Karpas-422 (cell line): ENCODE measurements around the gene AOPEP. TPM values are rescaled to one million over a fixed set of nuclear protein-coding genes. Genes with fewer than 3 reads are reported as not detected.

Experiments used
- DNase-seq: peaks from one replicate; pipeline ENCODE4 v3.0.0-alpha.2; 2015
- H2AFZ ChIP-seq: fragments of 200-600 bp; sonication (generic); 2 replicates; pipeline ENCODE4 v1.6.1; 2014; ENCODE audit warnings: antibody characterized with exemption, low read length, mixed read lengths
- H3K27ac ChIP-seq: fragments of 200-600 bp; sonication (generic); 2 replicates; pipeline ENCODE4 v1.5.1; 2014; ENCODE audit warnings: mild to moderate bottlenecking, low read length, moderate library complexity
- H3K27me3 ChIP-seq: fragments of 200-600 bp; sonication (generic); 2 replicates; pipeline ENCODE4 v1.6.1; 2014; ENCODE audit warnings: low read length, mixed read lengths
- H3K36me3 ChIP-seq: fragments of 200-600 bp; sonication (generic); 2 replicates; pipeline ENCODE4 v1.6.1; 2014; ENCODE audit warnings: low read length, mixed read lengths; ENCODE audit not compliant: insufficient read depth
- H3K4me1 ChIP-seq: fragments of 200-600 bp; sonication (generic); 2 replicates; pipeline ENCODE4 v1.6.1; 2014; ENCODE audit warnings: mild to moderate bottlenecking, low read length, mixed read lengths
- H3K4me2 ChIP-seq: fragments of 200-600 bp; sonication (generic); 2 replicates; pipeline ENCODE4 v1.6.1; 2014; ENCODE audit warnings: low read length, low read depth, mild to moderate bottlenecking; ENCODE audit not compliant: poor library complexity, severe bottlenecking
- H3K4me3 ChIP-seq: fragments of 200-600 bp; sonication (generic); 2 replicates; pipeline ENCODE4 v1.5.1; 2014; ENCODE audit warnings: mild to moderate bottlenecking, antibody characterized with exemption, low read length, mixed read lengths
- H3K79me2 ChIP-seq: fragments of 200-600 bp; sonication (generic); 2 replicates; pipeline ENCODE4 v1.6.1; 2014; ENCODE audit warnings: mild to moderate bottlenecking, low read length, mixed read lengths
- H3K9ac ChIP-seq: fragments of 200-600 bp; sonication (generic); 2 replicates; pipeline ENCODE4 v1.6.0; 2014; ENCODE audit warnings: low read length
- H3K9me2 ChIP-seq: fragments of 200-600 bp; sonication (generic), shearing (Covaris generic); replicated peaks from 2 replicates; pipeline ENCODE4 v1.6.0; 2014; ENCODE audit warnings: mild to moderate bottlenecking, low read length, moderate library complexity; ENCODE audit not compliant: insufficient read depth
- H3K9me3 ChIP-seq: fragments of 300-700, 200-600 bp; sonication (generic); 2 replicates; pipeline ENCODE4 v1.6.1; 2014; ENCODE audit warnings: low read length, mixed read lengths
- H4K20me1 ChIP-seq: fragments of 200-600 bp; sonication (generic); 2 replicates; pipeline ENCODE4 v1.6.1; 2014; ENCODE audit warnings: mild to moderate bottlenecking, antibody characterized with exemption, low read length, low read depth; ENCODE audit not compliant: insufficient read depth
- total RNA-seq: library from RNA; depleted of rRNA; stranded (reverse); fragments of >200 nt; shearing (Covaris generic); gene quantifications from 2 replicates; pipeline ENCODE4 v1.2.3, GENCODE V29; 2014; ENCODE audit warnings: low replicate concordance

Gene AOPEP
- total RNA-seq, 1 experiment from 2014 or later: 22.7 TPM

DNA sequence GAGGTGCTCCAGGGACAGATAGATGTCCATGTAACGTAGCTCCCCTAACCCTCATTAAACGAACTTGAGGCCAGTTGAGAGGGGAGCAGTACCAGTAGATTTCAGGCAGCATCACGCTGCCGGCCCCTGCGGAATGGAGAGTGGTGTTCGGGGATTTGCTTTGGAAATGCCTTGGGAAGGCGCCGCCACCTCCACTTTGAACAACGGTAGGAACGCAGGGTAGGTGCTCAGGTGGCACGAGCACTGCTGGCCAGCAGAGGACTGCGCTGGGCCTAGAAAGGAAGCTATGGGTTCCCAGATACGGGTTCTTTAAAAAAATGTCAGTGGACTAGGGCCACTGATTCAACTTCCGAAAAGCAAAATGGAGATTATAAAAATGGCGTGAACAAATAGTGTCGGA is 319.3 kb downstream of the AOPEP start:
- Histone ChIP-seq H3K4me2 (no peak overlapping the region), H3K27ac (no peak overlapping the region), H3K4me3 (no peak overlapping the region), H3K36me3 (no peaks in the 10 kb centered on the region), H3K79me2 (no peaks in the 10 kb centered on the region), H2AFZ (no peak overlapping the region), H4K20me1 (peaks cover 34% of the 10 kb centered on the region), H3K9ac (no peak overlapping the region), H3K9me2 (no peaks in the 10 kb centered on the region), H3K4me1 (peaks cover 14% of the 10 kb centered on the region), H3K27me3 (no peaks in the 10 kb centered on the region; the same call in 1 of the 2 replicates), H3K9me3 (no peaks in the 10 kb centered on the region)
- no peak for DNase-seq

DNA sequence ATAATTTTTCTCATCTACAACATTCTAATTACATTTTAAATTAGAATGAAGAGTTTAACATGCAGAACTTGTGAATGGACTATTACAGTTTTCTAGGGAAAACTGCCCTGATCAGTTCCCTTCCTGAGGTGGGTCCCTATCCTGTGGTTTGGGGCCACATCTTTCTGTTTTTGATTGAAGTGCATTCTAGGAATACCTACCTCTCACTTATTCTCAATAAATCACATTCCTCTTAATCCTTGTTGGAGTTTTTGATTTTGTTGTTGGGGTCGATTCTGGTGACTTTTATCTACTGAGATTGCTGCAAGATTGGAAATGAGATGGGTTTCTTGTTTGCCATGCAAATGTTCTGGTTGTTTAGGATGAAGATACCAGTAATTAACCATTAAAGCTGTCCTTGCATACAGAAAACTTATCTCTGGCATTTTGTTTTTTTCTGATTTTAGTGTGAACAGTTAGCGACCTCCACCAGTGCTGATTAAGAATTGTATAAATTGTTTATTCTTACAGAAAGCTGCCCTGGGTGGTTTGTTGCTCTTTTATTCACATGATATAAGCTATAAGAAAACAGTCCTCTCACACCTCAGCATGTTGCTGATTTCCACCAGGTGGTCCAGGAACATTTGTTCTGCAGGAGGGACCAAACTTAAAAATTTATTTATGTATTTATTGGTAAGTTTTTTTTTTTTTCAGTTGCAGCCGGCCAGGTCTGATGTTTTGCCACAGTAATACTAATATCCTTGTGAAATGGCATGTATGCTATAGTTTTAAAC is 321.1 kb downstream of the AOPEP start:
- Histone ChIP-seq H3K79me2 (no peaks in the 10 kb centered on the region), H3K4me3 (peak overlapping the region; percentile 72), H3K36me3 (no peaks in the 10 kb centered on the region), H3K4me1 (peaks cover 14% of the 10 kb centered on the region), H2AFZ (no peak overlapping the region), H3K27me3 (no peaks in the 10 kb centered on the region; the same call in 1 of the 2 replicates), H3K9ac (peak overlapping the region; percentile 62; the same call in 1 of the 2 replicates), H3K27ac (no peak overlapping the region), H3K9me2 (no peaks in the 10 kb centered on the region), H3K9me3 (no peaks in the 10 kb centered on the region), H3K4me2 (peak overlapping the region; percentile 90), H4K20me1 (peaks cover 34% of the 10 kb centered on the region)
- DNase-seq: no peak

DNA sequence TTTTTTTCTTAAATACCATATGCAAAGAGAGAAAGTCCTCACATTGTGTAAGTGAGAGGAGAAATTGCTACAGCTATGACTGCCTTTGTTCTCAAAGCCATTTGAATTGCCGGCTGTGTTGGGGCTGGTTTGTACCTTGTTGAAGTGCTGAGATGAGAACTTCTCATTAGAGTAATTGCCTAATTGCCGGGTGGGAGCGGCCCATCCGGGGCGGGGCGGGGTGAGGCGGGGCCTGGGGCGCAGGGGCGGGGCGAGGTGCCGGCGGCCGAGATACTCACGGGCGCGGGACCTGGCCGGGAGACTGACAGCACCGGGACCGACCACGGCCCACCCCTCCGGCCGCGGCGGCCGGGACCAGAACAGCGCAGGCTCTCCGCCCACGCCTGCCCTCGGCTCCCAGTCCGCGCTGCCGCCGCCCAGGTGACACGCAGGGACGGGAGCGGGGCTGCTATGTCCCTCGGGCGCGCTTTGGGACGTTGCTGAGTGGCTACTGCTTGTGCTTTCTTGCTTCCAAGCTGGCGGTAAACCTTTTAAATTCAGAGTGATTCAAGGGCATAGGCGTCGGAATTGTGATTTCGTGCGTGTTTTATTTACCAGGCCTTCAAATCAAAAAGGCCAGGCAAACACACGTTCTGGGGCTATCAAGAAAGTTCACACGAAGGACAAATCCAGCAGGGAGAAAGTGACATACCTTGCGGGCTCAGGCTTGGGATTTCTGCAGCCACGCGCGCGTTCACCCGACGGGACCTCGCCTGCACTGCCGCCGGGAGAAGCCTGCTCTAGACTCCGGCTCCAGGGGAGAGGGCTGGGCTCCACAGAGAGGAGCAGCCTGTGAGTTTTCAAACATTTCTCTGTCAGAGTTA is 322.0 kb downstream of the AOPEP start:
- DNase-seq: peak; percentile 75
- Histone ChIP-seq H3K79me2 (no peaks in the 10 kb centered on the region), H3K9me3 (no peaks in the 10 kb centered on the region), H3K9ac (peak overlapping the region; percentile 62), H3K4me3 (peak overlapping the region; percentile 72), H3K4me1 (peaks cover 14% of the 10 kb centered on the region), H3K27me3 (no peaks in the 10 kb centered on the region; the same call in 1 of the 2 replicates), H3K9me2 (no peaks in the 10 kb centered on the region), H2AFZ (no peak overlapping the region), H3K36me3 (no peaks in the 10 kb centered on the region), H3K27ac (no peak overlapping the region), H3K4me2 (peak overlapping the region; percentile 90), H4K20me1 (peaks cover 34% of the 10 kb centered on the region)

DNA sequence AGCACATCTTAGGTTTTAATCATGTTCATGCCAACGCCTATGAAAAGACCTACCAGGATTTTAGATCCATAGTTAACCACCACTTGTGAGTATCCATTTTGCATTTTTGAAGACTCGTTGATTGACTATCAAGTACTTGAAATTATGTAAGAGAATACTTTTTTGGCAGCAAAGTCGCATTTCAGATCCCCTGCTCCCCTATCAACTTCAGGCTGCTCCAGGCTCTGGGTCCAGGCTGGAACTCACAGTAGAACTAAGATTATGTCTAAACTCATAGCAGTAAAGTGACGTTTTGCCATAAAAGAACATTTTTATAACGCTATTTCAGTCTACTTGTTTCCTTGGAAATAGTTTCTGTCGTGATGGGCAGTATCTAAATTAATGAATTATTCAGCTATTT is 323.3 kb downstream of the AOPEP start:
- no peaks in the 10 kb centered on the region for H3K79me2 ChIP-seq
- peaks cover 14% of the 10 kb centered on the region for H3K4me1 ChIP-seq
- no peaks in the 10 kb centered on the region; the same call in 1 of the 2 replicates for H3K27me3 ChIP-seq
- H3K27ac ChIP-seq: no peak overlapping the region
- no peak for DNase-seq
- H3K9me2 ChIP-seq: no peaks in the 10 kb centered on the region
- no peak overlapping the region for H3K4me3 ChIP-seq
- no peaks in the 10 kb centered on the region for H3K9me3 ChIP-seq
- no peaks in the 10 kb centered on the region for H3K36me3 ChIP-seq
- H2AFZ ChIP-seq: no peak overlapping the region
- no peak overlapping the region for H3K4me2 ChIP-seq
- peaks cover 28% of the 10 kb centered on the region for H4K20me1 ChIP-seq
- no peak overlapping the region for H3K9ac ChIP-seq

DNA sequence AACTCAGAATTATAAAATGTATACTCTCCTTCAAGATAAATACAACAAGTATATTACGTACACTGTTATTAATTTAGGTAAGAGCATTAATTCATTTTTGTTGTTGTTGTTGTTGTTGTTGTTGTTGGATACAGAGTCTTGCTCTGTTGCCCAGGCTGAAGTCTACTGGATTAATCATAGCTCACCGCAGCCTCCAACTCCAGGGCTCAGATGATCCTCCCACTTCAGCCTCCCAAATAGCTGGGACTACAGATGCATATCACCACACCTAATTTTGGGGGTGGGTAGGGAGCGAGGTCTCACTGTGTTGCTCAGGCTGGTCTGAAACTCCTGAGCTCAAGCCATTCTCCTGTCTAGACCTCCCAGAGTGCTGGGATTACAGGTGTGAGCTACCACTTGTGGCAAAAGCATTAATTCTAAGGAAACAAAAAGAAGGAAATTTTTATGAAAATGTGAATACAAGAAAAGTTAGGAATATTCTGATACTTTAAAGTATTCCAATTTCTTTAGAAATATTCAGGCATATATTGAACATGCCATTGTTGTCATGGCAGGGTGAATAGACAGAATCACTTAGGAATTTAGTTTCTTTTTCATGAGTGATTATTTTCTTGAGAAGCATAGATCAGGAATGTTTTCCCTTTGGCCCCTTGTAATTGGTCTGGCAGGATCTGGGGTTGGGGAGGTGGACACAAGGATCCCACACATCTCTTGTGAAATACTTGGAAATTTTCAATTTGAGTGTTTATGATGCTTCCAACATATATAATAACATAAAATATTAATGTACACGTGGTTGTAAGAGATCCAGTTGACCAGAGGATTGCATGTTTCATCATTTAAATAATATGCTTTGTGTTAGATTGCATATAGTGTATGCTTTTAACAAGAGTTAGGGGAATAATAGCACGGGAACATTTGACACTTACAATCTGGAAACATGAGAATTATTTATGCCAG is 327.4 kb downstream of the AOPEP start:
- Histone ChIP-seq H3K9ac (no peak overlapping the region), H3K27me3 (no peaks in the 10 kb centered on the region), H3K9me2 (no peaks in the 10 kb centered on the region), H3K9me3 (no peaks in the 10 kb centered on the region), H3K36me3 (no peaks in the 10 kb centered on the region), H3K4me2 (no peak overlapping the region), H3K79me2 (no peaks in the 10 kb centered on the region), H4K20me1 (peaks cover 6% of the 10 kb centered on the region; the same call in 1 of the 2 replicates), H3K4me1 (peaks cover 2% of the 10 kb centered on the region; the same call in 1 of the 2 replicates), H3K27ac (no peak overlapping the region), H2AFZ (no peak overlapping the region), H3K4me3 (no peak overlapping the region)
- DNase-seq: no peak

DNA sequence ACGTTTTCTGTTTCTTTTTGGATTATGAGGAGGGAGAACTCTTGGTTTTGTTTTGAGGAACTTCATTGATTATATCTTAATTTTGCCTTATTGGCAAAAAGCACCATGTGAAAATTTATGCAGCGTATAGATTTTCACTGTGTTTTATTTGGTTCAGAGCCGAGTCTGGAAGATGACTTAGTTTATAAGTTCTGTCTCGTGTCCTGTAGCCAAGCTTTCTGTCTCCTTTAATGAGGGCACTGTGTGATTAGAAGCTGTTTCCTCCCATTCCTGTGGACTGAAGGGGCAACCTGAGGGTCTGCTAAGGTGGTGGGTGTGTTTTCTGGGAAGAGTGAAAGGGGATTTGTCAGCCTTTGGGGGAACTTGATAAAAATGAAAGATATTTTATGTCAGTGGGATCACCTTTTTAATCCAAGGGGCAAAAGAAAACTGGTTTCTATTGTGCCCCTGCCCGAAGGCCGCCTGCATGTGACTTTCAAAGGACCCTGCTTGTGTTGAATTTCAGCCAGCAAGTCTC is 328.9 kb downstream of the AOPEP start:
- H3K4me3 ChIP-seq: no peak overlapping the region
- H2AFZ ChIP-seq: no peak overlapping the region
- no peaks in the 10 kb centered on the region for H4K20me1 ChIP-seq
- no peaks in the 10 kb centered on the region for H3K4me1 ChIP-seq
- no peak overlapping the region for H3K4me2 ChIP-seq
- H3K27ac ChIP-seq: no peak overlapping the region
- H3K9me3 ChIP-seq: no peaks in the 10 kb centered on the region
- no peaks in the 10 kb centered on the region for H3K27me3 ChIP-seq
- no peaks in the 10 kb centered on the region for H3K9me2 ChIP-seq
- no peak overlapping the region for H3K9ac ChIP-seq
- H3K79me2 ChIP-seq: no peaks in the 10 kb centered on the region
- no peaks in the 10 kb centered on the region for H3K36me3 ChIP-seq
- no peak for DNase-seq

DNA sequence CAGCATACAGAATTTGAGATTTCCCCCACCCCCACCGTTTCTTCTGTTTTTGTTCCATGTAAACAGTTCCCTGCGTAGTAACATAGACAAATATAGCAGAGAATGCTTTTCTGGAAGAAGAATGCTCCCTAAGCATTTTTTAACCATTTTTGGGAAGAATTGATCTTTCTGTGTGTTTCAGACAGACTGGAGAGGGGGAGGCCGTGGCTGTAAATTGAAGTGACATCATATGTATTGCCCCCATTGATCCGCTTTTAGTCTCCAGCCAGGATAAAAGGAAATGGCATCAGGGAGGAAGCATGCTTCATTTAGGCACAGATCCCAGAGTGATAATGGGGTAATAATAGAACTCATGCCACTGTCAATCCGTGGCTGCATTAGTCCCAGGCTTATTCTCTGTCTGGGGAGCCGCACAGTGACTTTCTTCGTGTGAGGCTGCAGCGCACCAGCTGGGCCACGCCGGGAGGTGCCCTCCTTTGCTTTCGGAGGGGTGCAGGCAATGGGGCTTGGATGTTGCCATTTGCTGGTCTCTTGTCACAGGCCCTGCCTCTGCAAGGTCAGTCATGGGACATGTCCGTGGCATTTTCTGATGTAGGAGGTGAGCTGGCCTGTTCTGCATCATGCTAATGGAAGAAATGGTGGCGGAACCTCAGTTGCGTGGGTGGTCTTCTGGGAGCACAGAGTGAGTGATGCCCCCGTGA is 329.5 kb downstream of the AOPEP start:
- H3K36me3 ChIP-seq: no peaks in the 10 kb centered on the region
- no peaks in the 10 kb centered on the region for H3K79me2 ChIP-seq
- no peak overlapping the region for H3K27ac ChIP-seq
- H4K20me1 ChIP-seq: no peaks in the 10 kb centered on the region
- no peaks in the 10 kb centered on the region for H3K9me3 ChIP-seq
- no peaks in the 10 kb centered on the region for H3K4me1 ChIP-seq
- DNase-seq: no peak
- no peaks in the 10 kb centered on the region for H3K27me3 ChIP-seq
- H3K9ac ChIP-seq: no peak overlapping the region
- H3K4me2 ChIP-seq: no peak overlapping the region
- no peak overlapping the region for H2AFZ ChIP-seq
- H3K9me2 ChIP-seq: no peaks in the 10 kb centered on the region
- H3K4me3 ChIP-seq: no peak overlapping the region
